Measurements from ENCODE around the gene PRPF6.
"Not testable (repeated sequence)": the region's sequence is repeated elsewhere in the genome, so short reads cannot be mapped to it uniquely, and the experiment has no call there.

Gene PRPF6

GRCh38 chr20:63962426-63963347 is 18.2 kb upstream of the PRPF6 start:
- no peak for DNase-seq

- no peak for DNase-seq
Observed at GRCh38 chr20:63963348-63963741, 17.6 kb upstream of the PRPF6 start.

- no peak for DNase-seq
Observed at GRCh38 chr20:63963784-63964301, 17.1 kb upstream of the PRPF6 start.

GRCh38 chr20:63964412-63964811 is 16.5 kb upstream of the PRPF6 start:
- no peak for DNase-seq

- no peak for DNase-seq
Observed at GRCh38 chr20:63966172-63966943, 14.6 kb upstream of the PRPF6 start.

GRCh38 chr20:63966944-63967322 is 14.0 kb upstream of the PRPF6 start:
- no peak for DNase-seq

- no peak for DNase-seq
Observed at GRCh38 chr20:63967330-63968135, 13.4 kb upstream of the PRPF6 start.

GRCh38 chr20:63968136-63968927 is 12.6 kb upstream of the PRPF6 start:
- no peak for DNase-seq

GRCh38 chr20:63968928-63969760 is 11.8 kb upstream of the PRPF6 start:
- DNase-seq, result no peak

GRCh38 chr20:63969838-63970713 is 10.9 kb upstream of the PRPF6 start, which contains the start of gene ZNF512B:
Gene ZNF512B, minus strand, starts transcription at chr20:63969930. Its CDS starts 1,980 bp downstream, at chr20:63967950.
- peak; percentile 47 for DNase-seq

GRCh38 chr20:63970714-63971431 is 10.1 kb upstream of the PRPF6 start:
- DNase-seq, result no peak

- not testable (repeated sequence) for DNase-seq
Observed at GRCh38 chr20:63971960-63972311, 9.0 kb upstream of the PRPF6 start.

GRCh38 chr20:63972312-63973159 is 8.4 kb upstream of the PRPF6 start:
- no peak for DNase-seq

- no peak for DNase-seq
Observed at GRCh38 chr20:63973160-63973479, 7.8 kb upstream of the PRPF6 start.

- peak; percentile 80 for DNase-seq
Observed at GRCh38 chr20:63973636-63974401, 7.1 kb upstream of the PRPF6 start.

- DNase-seq, result peak; percentile 90
Observed at GRCh38 chr20:63974402-63975200, 6.3 kb upstream of the PRPF6 start.

GRCh38 chr20:63976511-63976910 is 4.4 kb upstream of the PRPF6 start:
- DNase-seq, result not testable (repeated sequence)
